Pancreas (tissue), 10 donors: Measurements from ENCODE around the gene UEVLD. TPM values are rescaled to one million over a fixed set of nuclear protein-coding genes. Genes with fewer than 3 reads are reported as not detected.

Experiments
- ATAC-seq, 4 donors: fragments of 200-7000 bp; cut with Tn5 transposase; one replicate each; pipeline versions ENCODE4 v1.8.0 to v1.9.1; 2020; ENCODE audit warnings: mild to moderate bottlenecking in 4 of 4, moderate library complexity in 4 of 4
- DNase-seq, 6 donors: peaks; one replicate each; pipeline ENCODE4 v3.0.0-alpha.2; 2020
- FAIRE-seq: peaks from 2 replicates; lab custom pipeline; 2012; peaks lifted over from hg19 to GRCh38; lab: Jason Lieb, UNC
- H3K27ac ChIP-seq, 4 donors: fragments of 200-600 bp; sonication (generic); 1 replicate in 3 of 4; 2 replicates in 1 of 4; pipeline versions ENCODE4 v1.5.0 to v1.8.0; 2020
- H3K27me3 ChIP-seq, 4 donors: fragments of 200-600 bp; one replicate each; pipeline ENCODE4 v1.8.0; 2021
- H3K36me3 ChIP-seq, 3 donors: fragments of 200-600 bp; sonication (generic) in 1 of 3; one replicate each; pipeline versions ENCODE4 v1.5.0 to v1.8.0; 2020 to 2021
- H3K4me1 ChIP-seq, 3 donors: fragments of 200-600 bp; one replicate each; pipeline ENCODE4 v1.8.0; 2021
- H3K4me3 ChIP-seq, 4 donors: fragments of 200-600 bp; sonication (generic) in 2 of 4; one replicate each; pipeline versions ENCODE4 v1.5.0 to v1.8.0; 2020 to 2021
- H3K9me3 ChIP-seq, 4 donors: fragments of 200-600 bp; one replicate each; pipeline ENCODE4 v1.8.0; 2021
- WGBS, 2 donors: extraction: QIAGEN DNeasy Blood & Tissue Kit; methylation state at CpG; one replicate each; pipeline ENCODE4 v1.1.7; 2013; 5-methylcytosine and 5-hydroxymethylcytosine counted together
- intact Hi-C, 3 donors: fragments of 100-400 bp; cut with DNase I; formaldehyde crosslinking; loops; one replicate each; pipeline versions ENCODE4 v1.11.1 to v1.14.2; 2022
- polyA plus RNA-seq, 2 donors: library from polyadenylated mRNA; stranded (reverse); fragments of 200-250 nt; gene quantifications; one replicate each; pipeline ENCODE4 v1.2.3, GENCODE V29; 2013
- total RNA-seq, 6 donors: library from RNA; stranded (reverse); fragmentation: NEBNext Ultra II Directional in 4 of 6; extraction: Animal tissue kit (Norgen Biotek cat#: 25700) in 4 of 6; gene quantifications; one replicate each; pipeline versions ENCODE4 v1.2.1 to v1.2.4, GENCODE V29; 2021 to 2023
- TF ChIP-seq, protein P1 (sequence below), 4 donors: fragments of 200-600 bp; sonication (generic) in 3 of 4; IDR thresholded peaks; one replicate each; pipeline versions ENCODE4 v1.5.0 to v1.8.0; 2021; ENCODE audit warnings: antibody characterized with exemption in 4 of 4
- donor health status: healthy with polysubstance abuse.
- donor health status: DM: no; HTN: no; CAD: no; lungs with moderate emphysema.
- donor health status: DM: no; HTN: no; CAD: no.
- donor health status: control.
- donor health status: control.
- donor health status: Bipolar disorder and iron deficiency.
- donor health status: DM: yes; HTN: yes; CAD: no.
- donor health status: DM: no; HTN: no; CAD: no.
- donor health status: DM: no; HTN: no; CAD: no.
- donor health status: DM: yes; HTN: yes; CAD: no.

Gene UEVLD
- total and polyA plus RNA-seq, 8 donors, result 3.3 to 11.2 (median 7.8) TPM

DNA sequence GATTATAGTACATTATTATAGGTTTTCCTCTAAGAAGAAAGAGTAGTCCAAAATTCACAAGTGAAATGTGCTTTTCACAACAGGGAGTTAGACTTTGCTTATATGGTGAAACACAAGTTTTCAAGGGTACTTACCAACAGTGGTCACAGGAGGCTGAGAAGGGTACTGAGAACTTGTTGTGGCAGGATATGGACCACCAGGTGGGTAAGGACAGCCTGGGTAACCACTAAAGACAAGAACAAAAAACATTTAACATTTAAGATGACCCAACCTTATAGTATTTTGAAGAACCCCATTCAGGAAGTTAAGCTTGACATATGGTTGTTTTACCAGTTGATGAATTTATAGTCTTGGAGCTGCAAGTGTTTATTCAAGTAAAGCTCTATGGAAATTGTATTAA, 86.2 kb downstream of the UEVLD start:
- ATAC-seq (no peak), DNase-seq (no peak), FAIRE-seq (no peak)
- intact Hi-C loops, result no loop called here
- Histone ChIP-seq H3K27ac (no peak overlapping the region), H3K9me3 (no peaks in the 10 kb centered on the region), H3K4me1 (no peaks in the 10 kb centered on the region), H3K27me3 (no peaks in the 10 kb centered on the region), H3K36me3 (peaks cover 0 to 49% (median 14%) of the 10 kb centered on the region in 3 donors), H3K4me3 (no peak overlapping the region)
- TF ChIP-seq, protein P1, sequence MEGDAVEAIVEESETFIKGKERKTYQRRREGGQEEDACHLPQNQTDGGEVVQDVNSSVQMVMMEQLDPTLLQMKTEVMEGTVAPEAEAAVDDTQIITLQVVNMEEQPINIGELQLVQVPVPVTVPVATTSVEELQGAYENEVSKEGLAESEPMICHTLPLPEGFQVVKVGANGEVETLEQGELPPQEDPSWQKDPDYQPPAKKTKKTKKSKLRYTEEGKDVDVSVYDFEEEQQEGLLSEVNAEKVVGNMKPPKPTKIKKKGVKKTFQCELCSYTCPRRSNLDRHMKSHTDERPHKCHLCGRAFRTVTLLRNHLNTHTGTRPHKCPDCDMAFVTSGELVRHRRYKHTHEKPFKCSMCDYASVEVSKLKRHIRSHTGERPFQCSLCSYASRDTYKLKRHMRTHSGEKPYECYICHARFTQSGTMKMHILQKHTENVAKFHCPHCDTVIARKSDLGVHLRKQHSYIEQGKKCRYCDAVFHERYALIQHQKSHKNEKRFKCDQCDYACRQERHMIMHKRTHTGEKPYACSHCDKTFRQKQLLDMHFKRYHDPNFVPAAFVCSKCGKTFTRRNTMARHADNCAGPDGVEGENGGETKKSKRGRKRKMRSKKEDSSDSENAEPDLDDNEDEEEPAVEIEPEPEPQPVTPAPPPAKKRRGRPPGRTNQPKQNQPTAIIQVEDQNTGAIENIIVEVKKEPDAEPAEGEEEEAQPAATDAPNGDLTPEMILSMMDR (IDR thresholded peaks at IDR 0.05), result no peak

DNA sequence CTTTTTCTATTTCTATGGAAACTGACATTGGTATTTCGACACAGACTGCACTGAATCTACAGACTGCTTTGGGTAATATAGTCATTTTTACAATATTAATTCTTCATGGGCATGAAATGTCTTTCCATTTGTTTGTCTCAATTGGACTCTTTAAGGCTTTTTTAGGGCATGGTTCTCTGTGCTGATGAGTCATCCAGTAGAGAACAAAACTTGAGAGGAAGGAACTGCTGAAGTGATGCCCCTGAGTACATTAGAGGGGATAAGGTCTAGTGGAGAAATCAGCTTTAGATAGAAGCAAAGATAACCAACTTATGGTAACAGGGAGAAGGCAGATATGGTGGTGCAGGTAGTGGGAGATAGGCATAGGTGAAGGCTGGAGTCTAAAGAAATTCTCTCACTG, 86.9 kb downstream of the UEVLD start:
- Histone ChIP-seq H3K27me3 (no peaks in the 10 kb centered on the region), H3K4me1 (no peaks in the 10 kb centered on the region), H3K9me3 (no peaks in the 10 kb centered on the region), H3K27ac (no peak overlapping the region), H3K36me3 (peaks cover 0 to 42% (median 14%) of the 10 kb centered on the region in 3 donors), H3K4me3 (no peak overlapping the region)
- WGBS, 2 donors, result 98 to 100% methylated on average over 1 of the region's 1 CpG
- DNase-seq (no peak), ATAC-seq (no peak), FAIRE-seq (no peak)
- TF ChIP-seq, protein P1 (IDR thresholded peaks at IDR 0.05), result no peak
- intact Hi-C loops, result no loop called here

DNA sequence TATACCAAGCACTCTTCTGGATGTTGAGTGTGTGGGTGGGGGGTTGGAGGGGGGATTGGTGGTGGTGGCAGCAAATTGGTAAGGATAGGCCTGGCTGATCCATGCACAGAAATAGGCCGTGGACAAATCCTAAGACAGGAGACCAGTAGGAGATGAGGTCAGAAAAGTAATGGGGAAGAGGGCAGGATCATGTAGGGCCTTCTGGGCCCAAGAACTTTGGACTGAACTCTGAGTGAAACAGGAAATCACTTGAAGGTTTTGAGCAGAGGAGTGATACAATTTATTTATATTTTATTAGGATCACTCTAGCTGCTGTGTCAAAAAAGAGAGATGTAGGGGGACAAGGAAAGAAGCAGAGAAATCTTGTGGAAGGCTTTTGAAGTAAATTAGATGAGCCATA, 90.5 kb downstream of the UEVLD start:
- DNase-seq (no peak), ATAC-seq (no peak), FAIRE-seq (no peak)
- TF ChIP-seq, protein P1 (IDR thresholded peaks at IDR 0.05), result no peak
- intact Hi-C loops, result no loop called here
- Histone ChIP-seq H3K9me3 (no peaks in the 10 kb centered on the region), H3K27me3 (no peaks in the 10 kb centered on the region), H3K4me1 (peaks cover 4 to 10% (median 5%) of the 10 kb centered on the region in 3 donors), H3K36me3 (peaks cover 0 to 30% (median 8%) of the 10 kb centered on the region in 3 donors), H3K27ac (no peak overlapping the region), H3K4me3 (no peak overlapping the region)
- WGBS, 2 donors, result 88 to 90% methylated on average over 1 of the region's 1 CpG

DNA sequence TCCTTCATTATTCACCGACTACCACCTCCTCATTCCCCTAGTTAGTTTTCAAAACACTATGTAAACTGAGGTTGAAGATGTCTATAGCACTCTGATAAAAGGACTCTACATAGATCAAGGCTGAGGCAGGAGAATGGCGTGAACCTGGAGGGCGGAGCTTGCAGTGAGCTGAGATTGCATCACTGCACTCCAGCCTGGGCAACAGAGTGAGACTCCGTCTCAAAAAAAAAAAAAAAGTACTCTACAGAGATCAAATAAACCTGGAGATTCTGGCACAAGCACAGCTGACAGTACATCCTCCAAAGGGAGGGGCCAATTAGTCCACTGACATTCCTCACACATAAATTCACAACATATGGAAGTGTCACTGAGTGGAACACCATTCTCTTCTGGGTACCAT, 92.8 kb downstream of the UEVLD start:
- WGBS, 2 donors, result 90 to 91% methylated on average over 4 of the region's 4 CpGs
- FAIRE-seq (no peak), ATAC-seq (no peak), DNase-seq (no peak)
- intact Hi-C loops, result no loop called here
- no peaks in the 10 kb centered on the region for H3K27me3 ChIP-seq
- H3K9me3 ChIP-seq, result no peaks in the 10 kb centered on the region
- peaks cover 5 to 11% (median 7%) of the 10 kb centered on the region in 3 donors for H3K4me1 ChIP-seq
- no peak overlapping the region for H3K4me3 ChIP-seq
- peaks cover 0 to 11% (median 0%) of the 10 kb centered on the region in 3 donors for H3K36me3 ChIP-seq
- TF ChIP-seq, protein P1 (IDR thresholded peaks at IDR 0.05), result no peak
- H3K27ac ChIP-seq, result no peak overlapping the region

DNA sequence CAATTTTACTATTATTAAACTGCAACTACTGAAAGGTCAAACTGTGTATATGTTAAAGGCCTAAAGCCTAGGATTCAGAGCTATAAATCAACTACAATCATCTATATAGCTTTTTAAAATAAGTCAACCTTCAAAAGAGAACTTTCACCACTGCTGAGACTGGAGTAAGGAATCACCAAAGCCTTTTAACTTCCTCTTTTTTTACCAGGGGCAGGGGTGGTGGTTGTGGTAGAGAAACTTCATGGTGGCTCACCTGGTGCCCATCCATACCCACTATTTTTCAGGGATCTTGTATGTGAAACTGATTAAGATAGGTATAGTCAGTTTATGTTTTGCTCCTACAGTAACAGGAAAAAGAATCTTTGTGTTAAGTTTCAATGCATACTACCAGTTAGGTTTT, 93.3 kb downstream of the UEVLD start:
- TF ChIP-seq, protein P1 (IDR thresholded peaks at IDR 0.05), result no peak
- peaks cover 5 to 11% (median 7%) of the 10 kb centered on the region in 3 donors for H3K4me1 ChIP-seq
- no peak overlapping the region for H3K27ac ChIP-seq
- DNase-seq (no peak), FAIRE-seq (no peak), ATAC-seq (no peak)
- H3K9me3 ChIP-seq, result no peaks in the 10 kb centered on the region
- H3K4me3 ChIP-seq, result no peak overlapping the region
- intact Hi-C loops, result no loop called here
- H3K36me3 ChIP-seq, result peaks cover 0 to 9% (median 3%) of the 10 kb centered on the region in 3 donors
- no peaks in the 10 kb centered on the region for H3K27me3 ChIP-seq
